ENCODE measurements around the gene STX5.
"Not testable (repeated sequence)": the region's sequence is repeated elsewhere in the genome, so short reads cannot be mapped to it uniquely, and the experiment has no call there.

The STX5 gene

DNA sequence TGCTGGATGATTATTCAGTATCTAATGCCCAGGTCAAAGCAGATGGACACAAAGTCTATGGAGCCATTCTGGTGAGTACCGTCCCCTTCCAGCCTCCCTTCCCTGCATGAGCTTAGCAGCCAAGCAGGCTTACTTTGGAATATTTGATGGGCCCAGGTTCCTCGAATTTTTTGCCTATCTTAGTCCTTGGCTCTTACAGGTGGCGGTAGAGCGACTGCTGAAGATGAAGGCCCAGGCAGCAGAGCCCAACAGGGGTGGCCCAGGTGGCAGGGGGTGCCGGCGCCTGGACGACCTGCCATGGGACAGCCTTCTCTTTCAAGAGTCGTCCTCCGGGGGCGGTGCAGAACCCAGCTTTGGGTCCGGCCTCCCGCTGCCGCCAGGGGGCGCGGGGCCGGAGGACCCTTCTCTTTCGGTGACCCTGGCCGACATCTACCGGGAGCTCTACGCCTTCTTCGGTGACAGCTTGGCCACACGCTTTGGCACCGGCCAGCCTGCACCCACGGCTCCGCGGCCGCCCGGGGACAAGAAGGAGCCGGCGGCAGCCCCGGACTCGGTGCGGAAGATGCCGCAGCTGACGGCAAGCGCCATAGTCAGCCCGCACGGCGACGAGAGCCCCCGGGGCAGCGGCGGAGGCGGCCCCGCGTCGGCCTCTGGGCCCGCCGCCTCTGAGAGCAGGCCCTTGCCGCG is 45.4 kb downstream of the STX5 start:
- peak; percentile 67 to 72 for DNase-seq (ENCODE audit: low read depth in 2 of 2, low spot score in 1 of 2)

DNA sequence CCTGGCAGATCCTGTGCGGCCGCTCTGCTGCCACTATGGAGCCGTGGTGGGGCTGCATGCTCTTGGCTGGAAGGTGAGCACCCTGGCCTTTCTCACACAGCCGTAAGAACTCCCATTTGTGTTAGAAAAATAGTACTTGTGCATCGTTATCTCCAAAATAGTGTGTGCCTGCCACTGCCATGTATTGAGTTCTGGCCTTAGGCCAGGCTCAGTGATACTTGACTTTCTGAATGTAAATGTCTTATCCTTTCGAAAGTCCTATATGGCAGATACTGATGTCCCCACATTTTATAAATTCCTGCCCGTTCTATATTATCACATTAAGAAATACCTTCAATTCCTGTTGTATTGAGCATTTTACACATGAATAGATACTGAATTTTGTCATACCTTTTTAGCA is 49.1 kb downstream of the STX5 start:
- no peak for DNase-seq (ENCODE audit: low read depth in 2 of 2, low spot score in 1 of 2)

DNA sequence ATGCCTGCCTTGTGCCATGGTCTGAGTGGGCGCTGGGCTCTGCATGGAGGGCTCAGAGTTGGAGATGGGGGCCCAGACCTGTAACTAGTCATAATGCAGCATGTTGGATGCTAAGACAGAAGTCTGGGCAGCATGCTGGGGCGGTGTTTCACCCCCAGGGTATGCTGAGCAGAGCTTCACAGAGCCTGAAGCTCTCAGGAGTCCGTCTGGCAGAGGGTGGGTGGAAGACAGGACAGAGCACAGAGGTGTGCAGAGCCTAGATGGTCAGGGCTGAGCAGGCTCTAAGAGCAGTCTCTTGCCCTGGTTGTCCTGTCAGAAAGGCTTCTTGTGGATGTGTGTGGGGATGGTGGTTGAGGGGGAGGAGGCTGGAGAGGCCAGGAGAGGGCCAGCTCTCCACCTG is 53.4 kb downstream of the STX5 start:
- DNase-seq (ENCODE audit: low read depth in 2 of 2, low spot score in 1 of 2) = no peak

DNA sequence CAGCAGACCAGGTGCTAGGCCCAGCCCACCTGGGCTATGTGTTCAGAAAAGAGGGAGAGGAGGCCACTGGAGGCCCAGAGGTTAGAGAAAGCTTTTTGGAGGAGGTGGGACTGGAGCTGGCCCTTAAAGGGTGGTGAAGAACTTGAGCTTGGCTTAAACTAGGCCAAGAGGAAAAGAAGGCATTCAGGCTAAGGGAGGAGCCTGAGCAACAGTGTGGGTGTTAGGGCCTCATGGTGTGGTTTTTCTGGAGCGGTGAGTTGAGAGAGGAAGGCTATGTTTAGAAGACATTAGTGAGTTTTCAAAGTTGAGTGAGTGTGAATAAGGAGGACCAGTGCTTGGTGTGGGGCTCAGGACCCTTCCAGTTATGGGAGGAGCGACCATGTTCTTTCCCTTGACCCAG is 54.5 kb downstream of the STX5 start:
- no peak for DNase-seq (ENCODE audit: low read depth in 2 of 2, low spot score in 1 of 2)

DNA sequence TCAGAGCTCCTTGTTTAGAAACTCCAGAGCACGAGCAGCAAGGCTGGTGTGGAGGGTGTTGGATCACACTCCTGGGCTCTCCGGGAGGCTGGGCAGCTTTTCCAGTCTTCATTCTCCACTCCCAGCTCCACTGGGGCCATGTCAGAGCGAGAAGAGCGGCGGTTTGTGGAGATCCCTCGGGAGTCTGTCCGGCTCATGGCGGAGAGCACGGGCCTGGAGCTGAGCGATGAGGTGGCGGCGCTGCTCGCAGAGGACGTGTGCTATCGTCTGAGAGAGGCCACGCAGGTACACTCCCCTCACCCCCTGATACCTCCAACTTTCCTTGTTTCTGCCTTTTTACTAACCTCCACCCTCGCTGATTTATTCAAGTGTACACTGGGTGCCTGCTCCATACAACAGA is 56.2 kb downstream of the STX5 start:
- no peak for DNase-seq (ENCODE audit: low read depth in 2 of 2, low spot score in 1 of 2)

DNA sequence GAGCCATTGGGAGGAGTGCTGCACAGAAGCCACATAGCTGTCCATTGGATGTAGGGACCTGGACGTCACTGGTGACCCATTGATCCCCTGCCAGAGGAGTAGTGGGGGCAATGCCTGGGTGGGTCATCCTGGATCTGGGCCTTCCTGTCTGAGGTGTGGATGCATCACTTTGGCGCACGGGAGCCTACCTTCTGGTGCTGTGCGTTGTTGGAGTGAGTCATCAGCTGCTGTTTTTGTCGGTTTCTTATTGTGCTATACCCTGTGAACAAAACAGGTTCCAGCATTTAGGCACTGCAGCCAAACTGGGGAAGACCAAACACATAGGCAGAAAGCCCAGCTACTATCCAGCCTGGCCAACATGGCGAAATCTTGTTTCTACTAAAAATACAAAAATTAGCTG is 57.4 kb downstream of the STX5 start:
- DNase-seq (ENCODE audit: low read depth in 2 of 2, low spot score in 1 of 2) = no peak

DNA sequence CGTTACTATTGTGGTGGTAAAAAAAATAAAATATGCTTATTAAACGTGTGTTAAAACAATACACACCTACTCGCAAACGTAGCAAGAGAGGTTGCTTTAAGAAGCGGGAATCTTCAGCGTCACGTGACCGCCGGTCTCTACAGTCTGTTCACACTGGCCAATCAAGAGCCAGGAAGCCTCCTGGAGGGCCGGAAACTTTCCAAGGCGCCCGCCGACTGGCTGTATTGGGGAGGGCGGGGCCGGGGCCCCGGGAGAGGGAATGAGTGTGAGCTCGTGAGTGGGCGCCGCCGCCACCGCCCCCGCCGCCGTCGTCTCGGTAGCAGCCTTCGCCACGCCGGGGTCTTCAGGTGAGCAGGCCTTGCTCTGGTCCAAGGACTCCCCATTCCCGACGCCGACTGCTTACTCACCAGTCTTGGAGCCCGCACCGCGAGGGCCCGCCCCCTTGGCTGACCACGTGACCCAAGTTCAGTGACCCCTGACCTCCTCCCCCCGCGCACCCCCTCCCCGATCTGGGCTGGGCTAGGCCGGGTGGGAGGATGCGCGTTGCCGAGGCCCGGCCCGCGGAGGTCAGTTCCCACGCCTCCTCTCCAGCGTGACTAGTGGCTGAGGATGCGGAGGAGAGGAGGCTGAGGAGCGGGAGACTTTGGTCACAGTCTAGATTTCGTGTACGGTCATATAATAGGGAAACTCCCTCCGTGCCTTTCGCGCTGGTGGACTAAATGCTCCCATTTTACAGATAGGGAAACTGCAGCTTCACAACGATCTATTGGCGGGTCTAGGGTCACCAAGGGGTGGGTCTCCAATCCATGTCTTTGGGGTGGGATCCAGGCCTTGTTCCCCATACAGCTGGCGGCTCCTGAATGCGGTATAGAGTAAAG is 60.5 kb downstream of the STX5 start, which contains the start of gene TAF6L:
Gene TAF6L, plus strand, starts transcription at position 253 of the 878 bp plus-strand sequence. CDS start 4,388 bp downstream, outside the sequence.
- DNase-seq (ENCODE audit: low read depth in 2 of 2, low spot score in 1 of 2) = peak; percentile 77 to 81

DNA sequence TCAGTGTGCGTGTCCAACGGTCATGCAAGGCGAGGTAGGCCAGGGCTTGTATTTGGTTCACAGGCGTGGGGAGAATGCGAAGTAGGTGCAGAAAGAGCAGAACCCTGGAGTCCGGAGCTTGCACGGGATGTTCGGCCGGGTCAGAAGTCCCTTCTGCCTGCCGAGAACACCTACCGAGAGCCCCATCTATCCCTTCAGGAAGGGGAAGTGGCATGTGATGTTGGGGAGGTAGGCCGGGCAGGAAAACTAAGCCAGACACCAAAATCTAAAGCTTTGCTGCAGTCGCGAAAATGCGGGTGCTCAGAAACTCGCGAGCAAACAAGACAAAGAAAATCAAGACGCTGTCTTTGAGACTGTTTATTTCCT is 61.1 kb downstream of the STX5 start:
- no peak for DNase-seq (ENCODE audit: low read depth in 2 of 2, low spot score in 1 of 2)

DNA sequence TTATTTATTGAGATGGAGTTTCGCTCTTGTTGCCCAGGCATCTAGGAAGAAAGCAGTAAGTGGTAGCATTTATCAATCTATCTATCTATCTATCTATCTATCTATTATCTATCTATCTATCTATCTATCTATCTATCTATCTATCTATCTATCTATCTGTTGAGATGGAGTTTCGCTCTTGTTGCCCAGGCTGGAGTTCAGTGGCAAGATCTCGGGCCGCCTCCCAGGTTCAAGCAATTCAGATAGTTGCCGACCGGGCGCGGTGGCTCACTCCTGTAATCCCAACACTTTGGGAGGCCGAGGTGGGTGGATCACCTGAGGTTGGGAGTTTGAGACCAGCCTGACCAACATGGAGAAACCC is 71.0 kb downstream of the STX5 start:
- DNase-seq (ENCODE audit: low read depth in 2 of 2, low spot score in 1 of 2) = not testable (repeated sequence)

DNA sequence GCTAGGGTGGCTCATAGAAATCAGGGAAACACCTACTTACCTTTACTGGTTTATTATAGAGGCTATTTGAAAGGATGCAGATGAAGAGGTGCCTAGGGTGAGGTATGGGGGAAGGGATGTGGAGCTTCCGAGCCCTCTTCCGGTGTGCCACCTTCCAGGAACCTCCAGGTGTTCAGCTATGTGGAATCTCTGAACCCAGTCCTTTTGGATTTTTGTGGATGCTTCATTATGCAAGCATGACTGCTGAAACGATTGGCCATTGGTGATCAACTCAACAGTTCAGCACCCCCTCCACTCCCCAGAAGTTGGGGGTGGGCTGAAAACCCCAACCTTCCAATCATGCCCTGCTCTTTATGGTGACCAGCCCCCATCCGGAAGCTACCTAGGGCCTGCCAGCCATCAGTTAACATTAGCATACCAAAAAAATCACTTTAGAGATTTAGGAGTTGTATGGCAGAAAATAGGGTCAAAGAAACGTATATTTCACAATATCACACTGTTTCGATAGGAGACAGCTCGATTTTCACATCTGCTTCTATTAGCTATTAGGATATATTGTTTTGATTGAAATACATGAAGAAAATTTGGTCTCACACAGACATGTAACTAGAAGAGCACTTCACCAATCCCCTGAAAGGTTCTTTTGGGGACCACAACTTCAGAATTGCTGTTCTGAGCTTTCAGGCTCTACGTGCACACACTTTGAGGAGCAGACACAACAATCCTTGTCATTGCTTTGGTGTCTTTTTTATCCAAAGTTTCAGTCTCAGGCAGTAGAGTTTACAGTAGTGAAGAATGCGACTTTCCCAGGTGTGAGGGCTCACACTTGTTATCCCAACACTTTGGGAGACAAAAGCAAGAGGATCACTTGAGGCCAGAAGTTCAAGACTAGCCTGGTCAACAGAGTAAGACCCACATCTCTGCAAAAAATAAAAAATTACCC is 73.7 kb downstream of the STX5 start:
- no peak for DNase-seq (ENCODE audit: low read depth in 2 of 2, low spot score in 1 of 2)

All from stimulated activated CD8-positive, alpha-beta memory T cell treated with anti-CD3 and anti-CD28 coated beads, Interleukin-4, amount 100 ng/mL, for 1 hour (primary cell).